ENCODE measurements around the gene MAD1L1.

The MAD1L1 gene

GRCh38 chr7:2242541-2243429 lies 10.0 kb upstream of the MAD1L1 start:
- peak in 2 of 3 donors; percentile 55 to 64 for DNase-seq
- Histone ChIP-seq H3K9me3 (ENCODE audit: control extremely low read depth in 1 of 5, control insufficient read depth in 4 of 5, insufficient read depth in 2 of 5, low read depth in 1 of 5, low read length in 4 of 5) (no peaks in the 10 kb centered on the region), H3K4me1 (ENCODE audit: control extremely low read depth in 1 of 4, control insufficient read depth in 4 of 4, insufficient read depth in 4 of 4, low read length in 3 of 4) (peaks cover 0 to 68% (median 63%) of the 10 kb centered on the region in 4 experiments), H3K27ac (ENCODE audit: insufficient read depth in 1 of 2, low read depth in 1 of 2, low read length in 2 of 2, poor library complexity in 1 of 2, severe bottlenecking in 2 of 2) (peak overlapping the region; percentile 40 to 83), H3K27me3 (replicated peaks in 2 of 5; ENCODE audit: control insufficient read depth in 4 of 5, insufficient read depth in 5 of 5, low read length in 4 of 5) (no peaks in the 10 kb centered on the region), H3K4me3 (ENCODE audit: control insufficient read depth in 1 of 7, extremely low read depth in 1 of 7, insufficient read depth in 4 of 7, low read depth in 2 of 7, low read length in 6 of 7) (peak overlapping the region; percentile 83 to 93 (median 87)), H3K36me3 (ENCODE audit: control insufficient read depth in 4 of 4, insufficient read depth in 4 of 4, low read length in 3 of 4) (peaks cover 2 to 27% (median 13%) of the 10 kb centered on the region in 4 experiments)
- WGBS (ENCODE audit: insufficient coverage): 41% methylated on average over 20 of the region's 21 CpGs
- CTCF ChIA-PET: interaction anchor here (1.5 kb wide), 1 partner anchor 25 kb away, joined by 3 read pairs; no protein-coding TSS in a partner anchor
- POLR2A ChIA-PET: interaction anchor here (1.1 to 1.9 kb wide), 2 partner anchors 10 to 123 kb away, joined by 3 to 5 read pairs; partner anchors contain the start of gene MAD1L1

- H3K9me3 ChIP-seq (ENCODE audit: control extremely low read depth in 1 of 5, control insufficient read depth in 4 of 5, insufficient read depth in 2 of 5, low read depth in 1 of 5, low read length in 4 of 5): no peaks in the 10 kb centered on the region
- peaks cover 2 to 33% (median 19%) of the 10 kb centered on the region in 4 experiments for H3K36me3 ChIP-seq (ENCODE audit: control insufficient read depth in 4 of 4, insufficient read depth in 4 of 4, low read length in 3 of 4)
- peak within 1 kb of the TSS; percentile 83 to 93 (median 87) for H3K4me3 ChIP-seq (ENCODE audit: control insufficient read depth in 1 of 7, extremely low read depth in 1 of 7, insufficient read depth in 4 of 7, low read depth in 2 of 7, low read length in 6 of 7)
- ChIA-PET CTCF (interaction anchor here (1.3 to 1.5 kb wide), 3 partner anchors 10 to 25 kb away, joined by 3 to 4 read pairs (median 3); no protein-coding TSS in a partner anchor), POLR2A (interaction anchor here (0.6 to 1.9 kb wide), 3 partner anchors 9 to 124 kb away, joined by 3 to 5 read pairs (median 3); partner anchors contain the start of gene MAD1L1)
- peaks cover 0 to 59% (median 54%) of the 10 kb centered on the region in 4 experiments for H3K4me1 ChIP-seq (ENCODE audit: control extremely low read depth in 1 of 4, control insufficient read depth in 4 of 4, insufficient read depth in 4 of 4, low read length in 3 of 4)
- peak within 1 kb of the TSS; percentile 40 to 83 for H3K27ac ChIP-seq (ENCODE audit: insufficient read depth in 1 of 2, low read depth in 1 of 2, low read length in 2 of 2, poor library complexity in 1 of 2, severe bottlenecking in 2 of 2)
- H3K27me3 ChIP-seq (replicated peaks in 2 of 5; ENCODE audit: control insufficient read depth in 4 of 5, insufficient read depth in 5 of 5, low read length in 4 of 5): no peaks in the 10 kb centered on the region
- DNase-seq: peak in 1 of 3 donors; percentile 14
- under 1% methylated on average over 68 of the region's 81 CpGs for WGBS (ENCODE audit: insufficient coverage)
Observed at GRCh38 chr7:2241580-2242540, 9.1 kb upstream of the MAD1L1 start, which contains the start of the genes MRM2 and NUDT1. TSS of gene MRM2 (minus strand) at chr7:2242205. CDS start at chr7:2242169, 36 bp downstream. TSS of gene NUDT1 (plus strand) at chr7:2242226. CDS start at chr7:2244575, 2,349 bp downstream.

DNA sequence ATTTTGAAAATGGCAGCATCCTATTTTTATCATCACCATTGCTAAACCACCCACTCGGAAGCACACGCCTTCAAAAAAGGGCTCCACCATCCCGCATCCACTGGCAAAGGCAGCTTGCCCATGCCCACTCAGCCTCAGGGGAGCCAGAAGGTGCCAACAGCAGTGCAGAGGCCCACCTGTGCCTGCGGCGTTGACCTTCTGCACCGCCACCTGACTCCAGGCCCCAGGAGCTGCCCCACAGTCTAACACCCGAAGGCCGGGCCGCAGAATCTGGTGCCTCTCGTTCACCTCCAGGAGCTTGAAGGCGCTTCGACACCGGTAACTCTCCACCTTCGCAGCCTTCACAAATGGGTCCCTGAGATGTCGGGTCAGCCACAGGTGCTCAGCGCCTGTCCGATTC lies 6.5 kb upstream of the MAD1L1 start:
- ChIA-PET CTCF (interaction anchor here (1.1 to 1.7 kb wide), 5 partner anchors 9 to 79 kb away, joined by 3 to 4 read pairs (median 3); no protein-coding TSS in a partner anchor), POLR2A (interaction anchor here (0.7 kb wide), 1 partner anchor 182 kb away, joined by 3 read pairs; no protein-coding TSS in a partner anchor)
- Histone ChIP-seq H3K9me3 (ENCODE audit: control extremely low read depth in 1 of 5, control insufficient read depth in 4 of 5, insufficient read depth in 2 of 5, low read depth in 1 of 5, low read length in 4 of 5) (no peaks in the 10 kb centered on the region), H3K27ac (ENCODE audit: insufficient read depth in 1 of 2, low read depth in 1 of 2, low read length in 2 of 2, poor library complexity in 1 of 2, severe bottlenecking in 2 of 2) (no peak overlapping the region), H3K36me3 (ENCODE audit: control insufficient read depth in 4 of 4, insufficient read depth in 4 of 4, low read length in 3 of 4) (peaks cover 13 to 50% (median 33%) of the 10 kb centered on the region in 4 experiments), H3K4me1 (ENCODE audit: control extremely low read depth in 1 of 4, control insufficient read depth in 4 of 4, insufficient read depth in 4 of 4, low read length in 3 of 4) (peaks cover 0 to 33% (median 31%) of the 10 kb centered on the region in 4 experiments), H3K4me3 (ENCODE audit: control insufficient read depth in 1 of 7, extremely low read depth in 1 of 7, insufficient read depth in 4 of 7, low read depth in 2 of 7, low read length in 6 of 7) (no peak overlapping the region), H3K27me3 (replicated peaks in 2 of 5; ENCODE audit: control insufficient read depth in 4 of 5, insufficient read depth in 5 of 5, low read length in 4 of 5) (no peaks in the 10 kb centered on the region)
- no peak for DNase-seq
- WGBS (ENCODE audit: insufficient coverage): 98% methylated on average over 17 of the region's 17 CpGs

GRCh38 chr7:2237109-2237602 lies 4.4 kb upstream of the MAD1L1 start:
- Histone ChIP-seq H3K4me3 (ENCODE audit: control insufficient read depth in 1 of 7, extremely low read depth in 1 of 7, insufficient read depth in 4 of 7, low read depth in 2 of 7, low read length in 6 of 7) (no peak overlapping the region), H3K36me3 (ENCODE audit: control insufficient read depth in 4 of 4, insufficient read depth in 4 of 4, low read length in 3 of 4) (peaks cover 13 to 51% (median 34%) of the 10 kb centered on the region in 4 experiments), H3K9me3 (ENCODE audit: control extremely low read depth in 1 of 5, control insufficient read depth in 4 of 5, insufficient read depth in 2 of 5, low read depth in 1 of 5, low read length in 4 of 5) (no peaks in the 10 kb centered on the region), H3K4me1 (ENCODE audit: control extremely low read depth in 1 of 4, control insufficient read depth in 4 of 4, insufficient read depth in 4 of 4, low read length in 3 of 4) (peaks cover 4 to 20% (median 19%) of the 10 kb centered on the region in 4 experiments), H3K27me3 (replicated peaks in 2 of 5; ENCODE audit: control insufficient read depth in 4 of 5, insufficient read depth in 5 of 5, low read length in 4 of 5) (no peaks in the 10 kb centered on the region), H3K27ac (ENCODE audit: insufficient read depth in 1 of 2, low read depth in 1 of 2, low read length in 2 of 2, poor library complexity in 1 of 2, severe bottlenecking in 2 of 2) (no peak overlapping the region)
- DNase-seq: peak in 2 of 3 donors; percentile 33 to 59
- 97% methylated on average over 10 of the region's 12 CpGs for WGBS (ENCODE audit: insufficient coverage)
- CTCF ChIA-PET: interaction anchor here (1.4 to 2.6 kb wide), 3 partner anchors 11 to 101 kb away, joined by 3 to 10 read pairs (median 3); no protein-coding TSS in a partner anchor
- POLR2A ChIA-PET: interaction anchor here (0.6 kb wide), 1 partner anchor 168 kb away, joined by 3 read pairs; no protein-coding TSS in a partner anchor

GRCh38 chr7:2233926-2234325 lies 1.2 kb upstream of the MAD1L1 start:
- no peak for DNase-seq
- 100% methylated on average over 2 of the region's 3 CpGs for WGBS (ENCODE audit: insufficient coverage)
- H3K9me3 ChIP-seq (ENCODE audit: control extremely low read depth in 1 of 5, control insufficient read depth in 4 of 5, insufficient read depth in 2 of 5, low read depth in 1 of 5, low read length in 4 of 5): no peaks in the 10 kb centered on the region
- CTCF ChIA-PET: interaction anchor here (1.3 kb wide), 1 partner anchor 14 kb away, joined by 4 read pairs; no protein-coding TSS in a partner anchor
- POLR2A ChIA-PET: no interaction called here
- no peak overlapping the region for H3K27ac ChIP-seq (ENCODE audit: insufficient read depth in 1 of 2, low read depth in 1 of 2, low read length in 2 of 2, poor library complexity in 1 of 2, severe bottlenecking in 2 of 2)
- peaks cover 13 to 59% (median 39%) of the 10 kb centered on the region in 4 experiments for H3K36me3 ChIP-seq (ENCODE audit: control insufficient read depth in 4 of 4, insufficient read depth in 4 of 4, low read length in 3 of 4)
- H3K27me3 ChIP-seq (replicated peaks in 2 of 5; ENCODE audit: control insufficient read depth in 4 of 5, insufficient read depth in 5 of 5, low read length in 4 of 5): no peaks in the 10 kb centered on the region
- no peak overlapping the region for H3K4me3 ChIP-seq (ENCODE audit: control insufficient read depth in 1 of 7, extremely low read depth in 1 of 7, insufficient read depth in 4 of 7, low read depth in 2 of 7, low read length in 6 of 7)
- peaks cover 10 to 22% (median 15%) of the 10 kb centered on the region in 4 experiments for H3K4me1 ChIP-seq (ENCODE audit: control extremely low read depth in 1 of 4, control insufficient read depth in 4 of 4, insufficient read depth in 4 of 4, low read length in 3 of 4)

Measured in common myeloid progenitor, CD34-positive (primary cell).